ENCODE results near the gene KIAA1958.

DNA sequence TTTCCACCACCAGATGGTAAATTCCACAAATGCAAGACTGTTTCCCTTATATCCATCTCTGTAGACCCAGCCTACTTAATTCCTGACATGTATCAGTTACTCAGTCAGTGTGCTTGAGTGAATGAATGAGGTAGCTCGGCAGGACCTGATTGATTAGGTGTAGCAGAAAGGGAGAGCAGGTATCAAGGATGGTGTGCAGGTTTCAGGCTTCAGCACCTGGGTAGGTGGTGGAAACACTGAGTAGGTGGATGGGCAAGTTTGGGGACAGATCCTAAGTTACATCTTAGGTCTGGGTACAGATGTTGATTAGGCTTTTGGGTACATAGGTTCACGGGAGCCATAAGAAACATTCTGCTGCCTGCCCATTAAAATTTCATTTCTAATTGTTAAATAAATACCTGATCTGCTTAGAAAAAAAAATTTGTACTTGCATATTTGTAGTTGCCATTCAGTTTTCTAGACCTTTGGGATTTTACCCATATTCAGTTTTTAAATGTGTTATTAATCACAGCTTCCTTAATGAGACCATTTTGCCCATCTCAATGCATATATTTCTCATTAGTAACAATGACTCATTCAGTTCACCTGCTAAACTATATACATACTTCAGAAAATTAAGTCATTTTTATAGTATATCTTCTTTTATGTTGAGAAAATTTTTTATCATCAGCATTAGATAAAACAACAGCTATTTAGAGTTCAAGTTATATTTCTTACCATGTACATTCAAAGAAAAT is 119.5 kb downstream of the KIAA1958 start:
- TF ChIP-seq, protein P1, sequence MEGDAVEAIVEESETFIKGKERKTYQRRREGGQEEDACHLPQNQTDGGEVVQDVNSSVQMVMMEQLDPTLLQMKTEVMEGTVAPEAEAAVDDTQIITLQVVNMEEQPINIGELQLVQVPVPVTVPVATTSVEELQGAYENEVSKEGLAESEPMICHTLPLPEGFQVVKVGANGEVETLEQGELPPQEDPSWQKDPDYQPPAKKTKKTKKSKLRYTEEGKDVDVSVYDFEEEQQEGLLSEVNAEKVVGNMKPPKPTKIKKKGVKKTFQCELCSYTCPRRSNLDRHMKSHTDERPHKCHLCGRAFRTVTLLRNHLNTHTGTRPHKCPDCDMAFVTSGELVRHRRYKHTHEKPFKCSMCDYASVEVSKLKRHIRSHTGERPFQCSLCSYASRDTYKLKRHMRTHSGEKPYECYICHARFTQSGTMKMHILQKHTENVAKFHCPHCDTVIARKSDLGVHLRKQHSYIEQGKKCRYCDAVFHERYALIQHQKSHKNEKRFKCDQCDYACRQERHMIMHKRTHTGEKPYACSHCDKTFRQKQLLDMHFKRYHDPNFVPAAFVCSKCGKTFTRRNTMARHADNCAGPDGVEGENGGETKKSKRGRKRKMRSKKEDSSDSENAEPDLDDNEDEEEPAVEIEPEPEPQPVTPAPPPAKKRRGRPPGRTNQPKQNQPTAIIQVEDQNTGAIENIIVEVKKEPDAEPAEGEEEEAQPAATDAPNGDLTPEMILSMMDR (IDR thresholded peaks at IDR 0.05), result no peak
- TF ChIP-seq POLR2AphosphoS5 (IDR thresholded peaks at IDR 0.05), result no peak

All from sigmoid colon (tissue), 4 donors.